ENCODE measurements around the gene MIF.
"Not testable (repeated sequence)": the region's sequence is repeated elsewhere in the genome, so short reads cannot be mapped to it uniquely, and the experiment has no call there.

Gene MIF

GRCh38 chr22:23938328-23939016 is 44.3 kb downstream of the MIF start:
- no peak overlapping the region for H3K4me3 ChIP-seq (ENCODE audit: low read length)
- no peaks in the 10 kb centered on the region for H3K36me3 ChIP-seq (ENCODE audit: control insufficient read depth, insufficient read depth, low read length)
- no peak overlapping the region for H3K9ac ChIP-seq (ENCODE audit: low read length)
- H3K4me1 ChIP-seq (ENCODE audit: control insufficient read depth, insufficient read depth, low read length), result no peaks in the 10 kb centered on the region
- no peaks in the 10 kb centered on the region for H3K27me3 ChIP-seq (ENCODE audit: control insufficient read depth, insufficient read depth, low read length)
- no peak overlapping the region for H3K27ac ChIP-seq (ENCODE audit: low read depth, low read length)

- Histone ChIP-seq H3K4me1 (ENCODE audit: control insufficient read depth, insufficient read depth, low read length) (no peaks in the 10 kb centered on the region), H3K4me3 (ENCODE audit: low read length) (no peak overlapping the region), H3K27ac (ENCODE audit: low read depth, low read length) (no peak overlapping the region), H3K36me3 (ENCODE audit: control insufficient read depth, insufficient read depth, low read length) (no peaks in the 10 kb centered on the region), H3K9ac (ENCODE audit: low read length) (no peak overlapping the region), H3K27me3 (ENCODE audit: control insufficient read depth, insufficient read depth, low read length) (no peaks in the 10 kb centered on the region)
These were observed 44.8 kb downstream of the MIF start for GRCh38 chr22:23939017-23939357.

- H3K36me3 ChIP-seq (ENCODE audit: control insufficient read depth, insufficient read depth, low read length), result not testable (repeated sequence)
These were observed 46.0 kb downstream of the MIF start for GRCh38 chr22:23940166-23940565.

More at GRCh38 chr22:23940166-23940565, 46.0 kb downstream of the MIF start:
- H3K4me1 ChIP-seq (ENCODE audit: control insufficient read depth, insufficient read depth, low read length); H3K27ac ChIP-seq (ENCODE audit: low read depth, low read length); H3K4me3 ChIP-seq (ENCODE audit: low read length); H3K27me3 ChIP-seq (ENCODE audit: control insufficient read depth, insufficient read depth, low read length); H3K9ac ChIP-seq (ENCODE audit: low read length): not testable (repeated sequence)

Data from rectal smooth muscle tissue (tissue), 1 donor.